Stimulated activated CD8-positive, alpha-beta memory T cell treated with anti-CD3 and anti-CD28 coated beads, Interleukin-15, amount 100 ng/mL, for 4 hours (primary cell): Measurements from ENCODE around the gene AHSP.
"Not testable (repeated sequence)": the region's sequence is repeated elsewhere in the genome, so short reads cannot be mapped to it uniquely, and the experiment has no call there.

ENCODE experiments used
- DNase-seq, 2 donors: peaks; one replicate each; pipeline ENCODE4 v3.0.0-alpha.2; 2020; ENCODE audit warnings: low read depth in 2 of 2

Gene AHSP, protein sequence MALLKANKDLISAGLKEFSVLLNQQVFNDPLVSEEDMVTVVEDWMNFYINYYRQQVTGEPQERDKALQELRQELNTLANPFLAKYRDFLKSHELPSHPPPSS

DNA sequence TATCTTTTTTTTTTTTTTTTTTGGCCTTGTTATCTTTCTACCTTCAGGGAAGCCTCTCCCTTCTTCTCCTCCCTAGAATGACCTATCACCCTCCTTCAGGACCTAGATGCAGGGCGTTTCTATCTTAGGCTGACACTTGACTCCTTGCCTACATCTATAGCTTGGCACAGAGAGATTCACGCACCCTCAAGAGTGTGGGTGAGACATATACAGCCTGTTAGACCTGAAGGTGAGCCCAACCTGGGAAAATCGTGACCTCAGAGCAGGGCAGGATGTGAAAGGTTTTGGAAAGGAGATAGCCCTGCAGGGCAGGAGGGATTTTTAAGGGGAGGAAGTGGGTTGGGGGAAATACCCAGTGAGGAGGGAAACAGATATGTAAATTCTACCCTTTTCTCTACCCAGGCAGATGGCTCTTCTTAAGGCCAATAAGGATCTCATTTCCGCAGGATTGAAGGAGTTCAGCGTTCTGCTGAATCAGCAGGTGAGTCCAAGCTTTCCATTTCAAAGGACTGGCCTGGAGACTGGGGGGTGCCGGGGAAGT, at the start of gene AHSP:
Gene AHSP, plus strand, starts transcription at position 167 of the 541 bp plus-strand sequence. Its CDS starts 240 bp downstream, at position 407.
- DNase-seq = no peak

DNA sequence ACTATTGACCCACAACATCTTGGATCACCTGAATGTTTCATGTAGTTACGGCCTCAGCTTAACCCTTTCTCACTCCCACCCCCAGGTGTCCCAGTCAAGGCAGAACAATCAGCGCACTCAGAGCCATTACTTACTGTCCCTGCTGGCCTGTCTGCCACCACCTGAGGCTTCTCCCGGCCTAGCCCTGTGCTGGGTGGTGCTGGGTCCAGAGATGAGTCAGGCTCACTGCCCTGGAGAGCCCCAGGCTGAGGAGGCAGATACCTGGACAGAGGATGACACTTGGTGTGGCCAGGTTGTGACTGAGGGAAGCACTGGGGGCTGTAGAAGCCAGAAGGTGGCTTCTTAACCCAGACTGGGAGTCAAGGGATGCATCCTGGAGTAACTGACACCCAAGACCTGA, 48.7 kb upstream of the AHSP start:
- no peak for DNase-seq

DNA sequence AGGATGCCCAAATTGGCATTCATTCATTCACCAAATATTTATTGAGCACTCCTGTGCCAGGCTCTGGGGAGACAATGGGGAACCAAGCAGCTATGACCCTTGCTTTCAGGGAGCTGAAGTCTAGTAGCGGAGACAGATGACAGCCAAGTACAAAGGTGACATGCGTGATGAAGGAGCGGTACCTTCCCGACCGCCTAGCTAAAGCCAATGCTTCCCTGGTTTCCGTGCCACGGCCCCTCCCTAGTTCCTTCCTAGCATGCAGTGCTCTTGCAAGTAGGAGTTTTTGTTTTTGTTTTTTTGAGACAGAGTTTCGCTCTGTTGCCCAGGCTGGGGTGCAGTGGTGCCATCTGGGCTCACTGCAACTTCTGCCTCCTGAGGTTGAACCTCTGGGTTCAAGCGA, 47.9 kb upstream of the AHSP start:
- DNase-seq = no peak

DNA sequence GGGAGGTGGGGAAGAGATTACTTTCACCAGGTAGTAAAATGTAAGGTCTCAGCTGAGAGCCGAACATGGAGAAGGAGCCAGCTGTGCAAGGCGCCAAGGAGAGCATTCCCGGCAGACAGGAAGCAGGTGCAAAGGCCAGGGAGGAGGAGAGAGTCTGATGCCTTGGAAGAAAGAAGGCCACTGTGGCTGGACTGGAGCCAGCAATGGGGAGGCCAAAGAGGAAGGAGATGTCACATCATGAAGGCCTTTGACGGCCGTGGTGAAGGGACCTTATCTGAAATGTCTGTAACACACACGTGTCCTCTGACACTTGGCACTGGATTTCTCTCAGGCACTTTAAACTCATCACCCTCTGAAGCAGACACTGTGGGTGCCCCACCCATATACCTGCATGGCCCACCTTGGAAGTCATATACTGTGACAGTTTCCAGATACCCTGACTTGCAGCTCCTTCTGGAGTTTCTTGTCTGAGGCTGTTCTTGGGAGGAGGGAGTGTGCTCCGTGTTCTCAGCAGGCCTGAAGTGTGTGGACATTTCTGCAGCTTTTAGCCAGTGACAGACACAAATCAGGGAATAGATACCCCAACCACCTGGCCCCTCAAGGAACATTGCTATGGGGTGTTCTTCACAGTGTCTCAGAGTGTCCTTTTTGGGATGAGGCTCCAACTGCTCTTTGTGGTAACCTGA, 46.7 kb upstream of the AHSP start:
- DNase-seq = no peak

DNA sequence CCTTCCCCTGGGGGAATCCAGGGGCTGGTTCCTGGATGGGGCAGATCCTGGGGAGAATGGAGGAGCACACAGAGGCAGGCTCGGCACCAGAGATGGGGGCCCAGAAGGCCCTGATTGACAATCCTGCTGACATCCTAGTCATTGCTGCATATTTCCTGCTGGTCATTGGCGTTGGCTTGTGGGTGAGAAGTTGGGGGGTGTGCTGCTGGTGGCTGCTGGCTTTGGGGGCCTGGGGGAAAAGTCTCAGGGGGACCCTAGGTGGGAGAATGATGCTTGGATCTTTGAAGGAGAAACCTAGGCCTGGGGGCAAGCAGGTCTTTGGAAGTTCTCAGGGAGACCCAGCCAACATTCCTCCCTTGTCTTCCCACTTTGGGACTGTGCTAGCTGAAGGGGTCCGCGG, 44.6 kb upstream of the AHSP start, which contains the start of gene SLC5A2:
Gene SLC5A2, plus strand, starts transcription at position 43 of the 400 bp plus-strand sequence. Its CDS starts 14 bp downstream, at position 57.
- no peak for DNase-seq

DNA sequence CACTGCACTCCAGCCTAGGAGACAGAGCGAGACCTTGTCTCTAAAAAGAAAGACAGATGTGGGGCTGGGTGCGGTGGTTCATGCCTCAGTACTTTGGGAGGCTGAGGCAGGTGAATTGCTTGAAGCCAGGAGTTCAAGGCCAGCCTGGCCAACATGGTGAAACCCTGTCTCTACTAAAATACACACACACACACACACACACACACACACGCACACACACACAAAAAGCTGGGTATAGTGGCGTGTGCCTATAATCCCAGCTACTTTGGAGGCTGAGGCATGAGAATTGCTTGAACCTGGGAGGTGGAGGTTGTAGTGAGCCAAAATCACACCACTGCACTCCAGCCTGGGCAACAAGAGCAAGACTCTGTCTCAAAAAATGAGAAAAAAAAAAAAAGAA, 43.7 kb upstream of the AHSP start:
- DNase-seq = not testable (repeated sequence)

DNA sequence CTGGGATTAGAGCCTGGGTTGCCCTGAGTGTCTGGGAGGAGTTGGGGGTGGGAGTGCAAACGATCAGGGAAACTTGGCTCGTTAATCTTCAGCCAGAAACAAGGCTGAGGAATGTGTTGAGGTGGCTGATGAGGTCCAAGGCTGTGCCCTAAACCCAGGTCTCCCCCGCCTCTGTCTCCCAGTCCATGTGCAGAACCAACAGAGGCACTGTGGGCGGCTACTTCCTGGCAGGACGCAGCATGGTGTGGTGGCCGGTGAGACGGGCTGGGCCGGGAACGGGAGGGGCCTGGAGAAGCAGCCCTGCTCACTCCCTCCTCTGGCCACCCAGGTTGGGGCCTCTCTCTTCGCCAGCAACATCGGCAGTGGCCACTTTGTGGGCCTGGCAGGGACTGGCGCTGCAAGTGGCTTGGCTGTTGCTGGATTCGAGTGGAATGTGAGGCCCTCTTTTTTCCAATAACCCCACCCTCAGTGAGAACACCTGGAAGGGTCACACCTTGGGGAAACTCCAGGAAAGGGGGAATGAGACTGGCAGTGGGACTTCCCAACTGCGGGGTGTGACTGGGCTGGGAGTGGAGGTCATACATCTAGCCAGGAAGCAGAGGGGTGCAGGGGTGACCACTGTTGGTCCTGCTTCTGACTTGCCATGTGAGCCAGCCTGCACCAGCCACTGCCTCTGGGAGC, 43.1 kb upstream of the AHSP start:
- no peak for DNase-seq

DNA sequence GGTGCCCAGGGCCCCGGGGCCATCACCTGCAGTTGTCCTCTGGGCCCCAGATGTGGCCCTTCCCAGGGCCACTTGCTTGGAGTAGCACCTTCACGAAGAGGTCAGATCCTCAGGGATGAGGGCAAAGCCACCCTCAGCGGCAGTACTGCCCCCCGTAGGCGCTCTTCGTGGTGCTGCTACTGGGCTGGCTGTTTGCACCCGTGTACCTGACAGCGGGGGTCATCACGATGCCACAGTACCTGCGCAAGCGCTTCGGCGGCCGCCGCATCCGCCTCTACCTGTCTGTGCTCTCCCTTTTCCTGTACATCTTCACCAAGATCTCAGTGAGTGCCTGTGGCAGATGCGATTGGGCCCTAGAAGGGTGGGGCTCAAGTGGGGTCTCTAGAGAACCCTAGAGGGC, 42.1 kb upstream of the AHSP start:
- DNase-seq = no peak

DNA sequence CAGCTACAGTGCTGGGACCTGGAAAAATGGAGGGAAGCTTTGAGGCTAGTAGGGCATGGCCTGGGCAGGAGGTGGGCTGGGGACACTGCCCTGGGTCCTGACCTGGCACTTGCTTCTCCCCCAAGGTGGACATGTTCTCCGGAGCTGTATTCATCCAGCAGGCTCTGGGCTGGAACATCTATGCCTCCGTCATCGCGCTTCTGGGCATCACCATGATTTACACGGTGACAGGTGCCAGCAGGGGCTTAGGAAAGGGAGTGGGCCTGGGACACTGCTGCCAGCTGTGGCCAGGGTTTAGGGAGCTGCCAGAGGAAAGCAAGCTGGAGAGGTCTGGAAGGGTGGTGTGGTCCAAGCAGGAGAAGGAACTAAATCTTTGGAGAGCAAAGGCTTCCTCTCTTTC, 41.7 kb upstream of the AHSP start:
- no peak for DNase-seq

DNA sequence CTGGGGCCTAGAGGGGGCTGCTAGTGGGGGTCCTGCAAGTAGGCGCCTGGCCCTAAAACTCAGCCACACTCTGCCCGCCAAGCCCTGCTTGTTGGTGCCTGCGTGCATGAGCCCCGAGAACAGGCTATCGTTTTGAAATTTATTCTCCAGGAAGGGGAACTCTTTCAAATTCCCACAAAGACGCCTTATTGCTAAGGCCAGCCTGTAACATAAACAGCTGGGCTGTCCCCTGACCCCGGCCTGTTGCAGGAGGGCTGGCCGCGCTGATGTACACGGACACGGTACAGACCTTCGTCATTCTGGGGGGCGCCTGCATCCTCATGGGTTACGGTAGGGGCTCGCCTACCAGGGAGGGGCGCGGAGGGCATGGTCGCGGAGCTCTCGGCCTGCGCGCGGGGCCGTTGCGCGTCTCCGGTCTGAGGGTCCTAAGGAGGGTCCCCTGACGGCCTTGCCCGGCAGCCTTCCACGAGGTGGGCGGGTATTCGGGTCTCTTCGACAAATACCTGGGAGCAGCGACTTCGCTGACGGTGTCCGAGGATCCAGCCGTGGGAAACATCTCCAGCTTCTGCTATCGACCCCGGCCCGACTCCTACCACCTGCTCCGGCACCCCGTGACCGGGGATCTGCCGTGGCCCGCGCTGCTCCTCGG, 40.5 kb upstream of the AHSP start:
- no peak for DNase-seq

DNA sequence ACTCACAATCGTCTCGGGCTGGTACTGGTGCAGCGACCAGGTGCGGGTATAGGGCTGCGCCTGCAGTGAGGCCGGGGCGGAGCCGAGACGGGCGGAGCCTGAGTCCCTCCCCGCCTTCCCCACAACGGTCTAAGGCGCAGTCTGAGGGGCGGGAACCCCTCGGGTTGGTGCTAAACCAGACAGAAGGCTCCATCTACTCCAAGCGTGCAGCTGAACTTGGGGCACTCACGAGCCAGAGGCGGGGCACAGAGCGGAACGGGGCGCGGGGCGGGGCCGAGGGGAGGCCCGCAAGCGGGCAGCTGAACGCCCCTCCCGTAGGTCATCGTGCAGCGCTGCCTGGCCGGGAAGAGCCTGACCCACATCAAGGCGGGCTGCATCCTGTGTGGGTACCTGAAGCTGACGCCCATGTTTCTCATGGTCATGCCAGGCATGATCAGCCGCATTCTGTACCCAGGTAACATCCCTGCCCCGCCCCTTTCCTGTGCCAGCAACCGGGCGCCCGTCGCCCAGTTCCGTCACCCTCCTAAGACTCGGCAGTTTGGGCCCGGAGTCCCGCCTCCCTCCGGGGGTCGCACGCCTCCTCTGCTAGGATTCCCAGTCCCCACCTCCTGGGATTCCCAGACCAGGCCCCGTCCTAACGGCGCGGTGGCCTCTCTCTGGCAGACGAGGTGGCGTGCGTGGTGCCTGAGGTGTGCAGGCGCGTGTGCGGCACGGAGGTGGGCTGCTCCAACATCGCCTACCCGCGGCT, 39.8 kb upstream of the AHSP start:
- peak; percentile 41 to 42 for DNase-seq

DNA sequence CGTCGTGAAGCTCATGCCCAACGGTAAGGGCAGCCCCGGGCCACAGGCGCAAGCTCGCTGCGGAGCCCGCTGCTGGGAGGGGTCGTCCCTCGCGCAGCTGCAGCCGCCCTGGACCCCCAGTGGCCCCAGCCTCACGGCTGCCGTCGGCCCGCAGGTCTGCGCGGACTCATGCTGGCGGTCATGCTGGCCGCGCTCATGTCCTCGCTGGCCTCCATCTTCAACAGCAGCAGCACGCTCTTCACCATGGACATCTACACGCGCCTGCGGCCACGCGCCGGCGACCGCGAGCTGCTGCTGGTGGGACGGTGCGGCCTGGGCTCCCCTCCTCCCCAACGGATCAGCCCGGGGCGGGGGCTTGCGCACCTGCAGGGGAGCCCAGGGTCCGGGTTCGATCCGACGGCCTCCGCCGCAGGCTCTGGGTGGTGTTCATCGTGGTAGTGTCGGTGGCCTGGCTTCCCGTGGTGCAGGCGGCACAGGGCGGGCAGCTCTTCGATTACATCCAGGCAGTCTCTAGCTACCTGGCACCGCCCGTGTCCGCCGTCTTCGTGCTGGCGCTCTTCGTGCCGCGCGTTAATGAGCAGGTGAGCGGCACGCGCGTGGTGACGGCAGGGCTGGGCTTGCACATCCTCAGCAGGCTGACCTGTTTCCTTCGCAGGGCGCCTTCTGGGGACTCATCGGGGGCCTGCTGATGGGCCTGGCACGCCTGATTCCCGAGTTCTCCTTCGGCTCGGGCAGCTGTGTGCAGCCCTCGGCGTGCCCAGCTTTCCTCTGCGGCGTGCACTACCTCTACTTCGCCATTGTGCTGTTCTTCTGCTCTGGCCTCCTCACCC, 39.0 kb upstream of the AHSP start:
- no peak for DNase-seq

DNA sequence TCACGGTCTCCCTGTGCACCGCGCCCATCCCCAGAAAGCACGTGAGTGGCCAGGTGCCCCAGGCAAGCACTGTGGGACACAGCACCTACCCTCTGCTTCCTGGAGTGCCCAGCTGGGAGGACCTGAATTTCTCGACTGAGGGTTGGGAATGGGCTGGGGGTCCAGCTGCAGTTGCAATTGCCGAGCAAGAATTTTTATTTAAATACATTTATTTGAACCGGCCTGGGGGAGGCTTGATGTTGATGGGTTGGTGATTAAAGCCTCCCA, 38.5 kb upstream of the AHSP start:
- no peak for DNase-seq

DNA sequence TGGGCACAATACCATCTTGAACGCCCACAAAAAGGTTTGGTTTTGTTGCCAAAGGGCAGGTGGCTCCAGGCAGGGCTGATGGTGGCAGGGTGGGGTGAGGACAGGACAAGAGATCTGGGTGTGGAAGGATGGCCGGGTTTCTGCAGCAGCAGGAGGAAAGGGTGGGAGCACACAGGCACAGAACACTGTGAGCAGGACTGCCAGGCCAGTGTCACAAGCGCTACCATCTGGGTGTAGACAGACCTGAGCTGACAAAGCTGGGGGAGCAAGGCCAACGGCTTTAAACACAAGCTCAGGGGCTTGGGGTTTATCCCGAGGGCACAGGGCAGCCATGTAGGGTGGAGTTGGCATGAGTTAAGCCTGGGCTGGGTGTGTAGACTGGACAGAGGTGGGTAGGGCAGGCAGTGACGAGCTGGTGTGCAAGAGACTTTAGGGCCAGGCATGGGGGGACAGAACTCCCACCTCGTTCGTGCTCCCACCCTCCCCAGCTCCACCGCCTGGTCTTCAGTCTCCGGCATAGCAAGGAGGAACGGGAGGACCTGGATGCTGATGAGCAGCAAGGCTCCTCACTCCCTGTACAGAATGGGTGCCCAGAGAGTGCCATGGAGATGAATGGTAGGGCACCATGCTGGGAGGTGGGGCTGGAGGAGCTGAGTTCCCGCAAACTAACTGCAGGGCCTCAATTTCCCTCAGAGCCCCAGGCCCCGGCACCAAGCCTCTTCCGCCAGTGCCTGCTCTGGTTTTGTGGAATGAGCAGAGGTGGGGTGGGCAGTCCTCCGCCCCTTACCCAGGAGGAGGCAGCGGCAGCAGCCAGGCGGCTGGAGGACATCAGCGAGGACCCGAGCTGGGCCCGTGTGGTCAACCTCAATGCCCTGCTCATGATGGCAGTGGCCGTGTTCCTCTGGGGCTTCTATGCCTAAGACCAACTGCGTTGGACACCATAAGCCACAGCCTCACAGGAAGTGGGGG, 37.8 kb upstream of the AHSP start:
- no peak for DNase-seq

DNA sequence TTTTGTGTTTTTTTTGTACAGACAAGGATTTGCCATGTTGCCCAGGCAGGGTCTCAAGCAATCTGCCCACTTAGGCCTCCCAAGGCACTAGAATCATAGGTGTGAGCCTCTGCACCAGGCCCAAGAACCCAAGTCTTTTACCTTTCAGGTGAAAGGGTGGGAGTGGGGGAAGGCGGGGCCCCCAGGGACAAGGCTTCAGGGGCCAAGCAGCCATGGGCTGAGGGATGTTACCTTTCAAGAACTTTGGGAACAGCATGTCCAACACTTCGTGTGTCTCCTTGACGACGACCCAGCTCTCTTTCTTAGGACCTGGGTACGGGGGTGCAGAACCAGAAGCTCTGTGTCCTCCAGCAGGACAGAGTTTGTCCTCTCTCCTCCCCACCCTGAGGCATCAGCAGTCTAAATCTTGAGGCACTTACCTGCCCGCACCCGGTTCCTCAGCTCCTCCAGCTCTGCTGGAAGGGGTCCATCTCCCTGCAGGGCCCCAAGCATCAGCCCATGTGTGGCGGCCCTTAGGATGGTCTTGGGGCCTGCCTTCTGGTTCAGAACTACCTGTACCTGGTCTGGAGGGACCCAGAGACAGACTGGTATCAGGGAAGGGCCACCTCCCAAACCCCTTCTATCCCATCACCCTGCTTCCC, 35.8 kb upstream of the AHSP start:
- no peak for DNase-seq

DNA sequence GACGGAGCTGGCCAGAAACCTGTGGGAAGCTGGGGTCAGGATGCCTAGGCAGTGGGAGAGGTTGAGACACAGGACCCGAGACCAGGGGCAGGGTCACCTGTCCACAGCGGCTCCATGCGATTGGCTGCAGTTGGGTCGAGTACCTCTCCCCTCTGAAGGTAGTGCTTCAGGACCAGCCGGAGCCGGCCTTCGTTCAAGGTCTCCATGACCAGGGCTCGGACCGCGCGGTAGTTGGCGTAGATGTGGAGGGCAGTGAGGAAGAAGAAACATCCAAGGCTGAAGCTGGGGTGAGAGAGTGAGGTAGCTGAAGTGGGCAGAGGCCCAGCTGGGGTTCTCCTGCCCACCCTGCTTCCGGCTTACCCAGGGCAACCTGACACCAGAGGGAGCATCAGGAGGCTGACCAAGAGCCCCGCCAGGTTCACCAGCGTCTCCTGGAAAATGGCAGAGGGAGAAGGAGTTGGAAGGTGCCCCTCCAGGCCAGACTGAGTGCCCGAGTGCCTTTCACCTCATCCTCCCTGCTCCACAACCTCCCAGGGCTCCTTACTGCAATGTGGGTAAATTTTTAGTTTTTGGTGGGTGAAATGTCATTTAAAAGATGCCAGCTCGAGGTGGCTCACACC, 34.1 kb upstream of the AHSP start:
- DNase-seq = no peak

DNA sequence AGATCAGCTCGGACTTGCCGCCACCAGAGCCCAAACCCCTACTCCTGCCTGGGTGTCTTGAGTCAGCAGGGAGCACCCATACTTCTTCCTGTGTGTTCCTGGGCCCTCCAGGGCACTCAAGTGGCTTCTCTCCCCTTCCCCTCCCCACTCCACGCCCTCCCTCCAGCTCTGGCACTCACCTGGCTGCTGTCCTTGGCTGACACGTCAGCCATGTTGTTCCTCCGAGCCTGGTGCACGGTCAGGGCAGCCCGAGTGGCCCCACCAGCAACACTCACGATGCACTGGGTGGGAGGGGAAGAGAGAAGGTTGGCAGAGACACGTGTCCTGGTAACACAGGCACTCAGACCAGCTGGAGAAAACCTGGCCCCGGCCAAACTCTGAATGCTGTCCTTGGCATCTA, 31.0 kb upstream of the AHSP start:
- DNase-seq = no peak

DNA sequence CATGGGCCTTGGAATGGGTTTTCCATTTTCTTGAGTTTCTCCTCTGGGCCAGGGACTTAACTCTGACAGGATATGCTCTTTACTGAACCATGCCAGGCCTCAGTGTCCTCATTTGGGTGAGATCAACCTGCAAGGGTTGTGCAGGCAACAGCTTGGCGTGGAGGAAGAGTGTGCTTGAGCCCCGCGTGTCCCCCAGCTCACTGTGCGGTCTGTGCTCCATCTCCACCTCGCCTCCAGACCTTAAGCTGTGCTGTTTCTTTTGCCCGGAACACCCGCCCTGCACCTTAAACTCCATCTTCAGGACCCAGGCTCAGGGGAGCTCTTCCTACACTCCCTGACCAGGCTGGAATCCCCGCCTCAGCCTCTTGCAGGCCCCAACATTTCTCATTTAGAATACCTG, 29.2 kb upstream of the AHSP start:
- no peak for DNase-seq

DNA sequence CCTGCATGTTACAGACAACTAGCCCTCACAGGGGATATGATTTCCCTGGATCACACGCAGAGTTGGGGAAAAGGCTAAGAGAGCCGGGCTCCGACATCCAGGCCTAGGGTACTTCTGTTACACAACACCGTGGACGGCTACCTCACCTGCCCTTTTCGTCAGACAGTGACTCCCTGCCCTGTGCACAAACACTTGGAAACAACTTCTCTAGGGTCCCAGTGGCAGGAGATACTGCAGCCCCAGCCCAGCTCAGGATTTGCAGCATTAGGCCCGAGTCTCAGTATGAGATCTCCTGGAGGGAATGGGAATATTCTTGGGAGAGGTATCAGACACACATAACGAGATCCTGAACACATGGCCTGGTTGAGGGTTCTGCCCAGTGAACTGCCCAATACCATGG, 27.8 kb upstream of the AHSP start:
- no peak for DNase-seq
